DMS 273 (cell line): ENCODE results near the gene DDX56.

Experiments used
- DNase-seq: peaks from one replicate; lab custom pipeline; 2025; ENCODE audit not compliant: unreplicated experiment; lab: John Stamatoyannopoulos, UW

Gene DDX56

DNA sequence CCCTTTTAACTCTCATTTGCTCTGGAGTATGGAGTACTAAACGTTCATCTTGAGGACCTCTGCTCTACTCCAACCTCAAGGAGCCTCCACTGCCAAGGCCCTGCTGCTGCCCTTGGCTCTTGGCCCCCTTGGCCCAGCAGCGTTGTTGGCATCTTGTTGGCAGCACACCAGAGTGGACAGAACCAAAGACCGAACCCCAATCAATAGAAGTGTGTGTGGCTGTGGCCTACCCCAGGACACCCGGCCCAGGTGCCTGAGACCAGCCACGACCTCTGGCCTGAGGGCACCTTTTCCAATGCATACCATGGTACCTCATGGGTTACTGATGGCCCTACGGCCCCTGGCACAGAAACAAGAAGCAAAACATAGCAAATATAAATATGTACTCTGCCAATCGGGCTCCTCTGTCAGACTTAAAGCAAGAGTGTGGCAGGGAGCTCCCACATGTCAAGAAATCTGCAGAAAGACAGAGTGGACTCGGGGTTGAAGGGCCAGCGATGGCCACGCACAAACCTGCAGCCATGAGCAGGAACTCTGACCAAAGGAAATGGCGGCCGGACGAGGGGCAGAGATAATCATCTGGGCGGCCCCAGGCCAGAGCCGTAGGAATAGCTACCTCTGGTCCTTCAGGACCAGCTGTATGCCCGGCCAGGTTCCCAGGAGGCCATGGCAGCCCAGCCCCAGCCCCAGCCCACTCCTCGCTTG is 35.5 kb downstream of the DDX56 start:
- no peak for DNase-seq

DNA sequence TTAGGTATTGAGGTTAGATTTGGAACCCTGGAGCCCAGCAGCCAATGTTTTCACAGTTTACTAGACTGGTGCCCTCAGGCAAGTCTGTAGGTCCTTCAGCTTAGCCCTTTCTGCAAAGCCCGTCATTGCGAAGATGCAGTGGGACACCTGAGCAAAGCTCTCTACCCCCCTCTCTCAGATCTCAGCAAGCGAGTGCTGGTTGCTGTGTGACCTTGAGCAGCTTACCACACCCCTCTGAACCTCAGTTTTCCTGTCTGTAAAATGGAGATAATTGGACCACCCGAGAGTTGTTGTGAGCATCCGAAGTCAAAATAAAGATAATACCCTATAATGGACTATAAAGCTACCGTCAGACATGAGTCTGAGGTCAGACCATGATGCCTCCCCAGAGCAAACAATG is 36.3 kb downstream of the DDX56 start:
- DNase-seq: no peak

DNA sequence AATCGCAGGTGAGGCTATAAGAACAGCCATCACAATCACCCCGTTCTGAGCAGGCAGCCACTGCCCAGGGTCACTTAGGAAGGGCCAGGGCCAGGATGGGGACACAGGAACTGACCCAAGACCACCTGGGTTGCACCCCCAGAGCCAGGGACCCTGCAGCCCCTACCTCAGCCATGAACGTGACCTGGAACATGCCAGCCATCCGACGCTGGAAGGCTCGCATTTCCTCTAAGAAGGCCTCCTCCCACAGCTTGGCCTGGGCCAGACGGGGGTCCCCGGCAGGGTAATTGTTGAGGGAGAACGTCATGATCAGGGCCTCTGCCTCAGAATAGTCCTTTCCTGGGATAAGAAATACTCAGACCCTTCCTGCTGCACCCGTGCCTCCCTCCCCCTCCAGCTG is 37.6 kb downstream of the DDX56 start:
- no peak for DNase-seq

DNA sequence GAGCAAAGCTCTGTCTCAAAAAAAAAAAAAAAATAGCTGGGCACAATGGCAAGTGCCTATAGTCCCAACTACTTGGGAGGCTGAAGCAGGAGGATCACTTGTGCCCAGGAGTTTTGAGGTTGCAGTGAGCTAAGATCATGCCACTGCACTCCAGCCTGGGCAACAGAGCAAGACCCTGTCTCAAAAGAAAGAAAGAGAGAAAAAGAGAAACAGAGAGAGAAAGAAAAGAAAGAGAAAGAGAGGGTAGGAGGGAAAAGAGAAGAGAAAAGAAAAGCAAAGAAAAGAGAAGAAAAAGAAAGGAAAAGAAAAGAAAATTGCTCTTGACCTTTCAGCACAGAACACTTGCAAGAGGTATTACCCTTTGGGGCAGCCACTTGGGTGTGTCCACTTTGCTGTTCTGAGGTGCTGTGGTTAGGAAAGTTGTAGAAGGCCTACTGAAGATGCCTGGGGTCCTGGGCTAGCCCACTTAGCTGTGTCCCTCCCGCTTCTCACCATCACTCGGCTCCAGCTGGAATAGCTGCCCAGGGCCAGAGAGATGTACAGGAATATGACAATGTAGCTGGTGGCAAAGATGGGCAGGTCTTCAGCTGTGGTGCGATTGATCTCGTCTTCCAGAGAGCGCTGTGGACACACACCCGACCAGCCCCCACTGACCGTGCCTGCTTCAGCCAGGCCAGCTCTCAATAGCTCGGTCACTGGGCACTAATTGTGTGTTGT is 38.2 kb downstream of the DDX56 start:
- no peak for DNase-seq

DNA sequence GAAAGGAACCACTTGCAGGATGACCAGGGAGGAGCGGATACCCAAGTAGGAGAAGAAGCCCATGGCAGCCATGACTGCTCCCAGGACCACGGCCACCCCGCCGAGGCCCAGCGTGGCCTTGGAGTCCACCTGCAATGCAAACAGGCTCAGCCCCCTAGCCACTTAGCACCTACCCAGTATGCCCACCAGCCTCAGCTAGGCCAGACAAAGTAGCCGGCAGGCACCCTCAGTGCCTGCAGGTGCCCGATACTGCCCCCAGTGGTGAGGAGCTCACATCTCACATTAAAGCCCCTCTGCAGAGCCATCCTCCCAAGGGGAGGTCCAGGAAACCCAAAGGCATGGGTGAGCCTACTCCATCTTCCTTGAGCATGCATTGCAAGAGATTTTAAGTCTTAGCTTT is 39.2 kb downstream of the DDX56 start:
- DNase-seq: peak; percentile 92

DNA sequence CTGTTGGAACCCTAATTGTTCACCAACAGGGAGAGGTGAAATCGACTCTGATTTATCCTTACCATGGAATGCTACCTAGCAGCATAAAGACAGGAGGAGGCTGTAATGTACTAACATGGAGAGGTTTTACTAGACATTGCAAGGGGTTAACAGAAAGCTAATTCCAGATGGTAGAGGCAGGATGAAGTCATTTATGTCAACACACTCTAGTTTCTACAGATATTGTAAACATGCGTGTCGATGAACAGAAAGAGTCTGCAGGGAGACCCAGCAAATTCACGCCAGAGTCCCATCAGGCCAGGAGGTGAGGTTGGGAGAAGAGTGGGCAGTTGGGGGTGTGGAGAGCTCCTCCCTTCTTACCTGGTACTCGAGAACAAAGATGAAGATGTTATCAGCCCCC is 39.6 kb downstream of the DDX56 start:
- DNase-seq: peak; percentile 71

DNA sequence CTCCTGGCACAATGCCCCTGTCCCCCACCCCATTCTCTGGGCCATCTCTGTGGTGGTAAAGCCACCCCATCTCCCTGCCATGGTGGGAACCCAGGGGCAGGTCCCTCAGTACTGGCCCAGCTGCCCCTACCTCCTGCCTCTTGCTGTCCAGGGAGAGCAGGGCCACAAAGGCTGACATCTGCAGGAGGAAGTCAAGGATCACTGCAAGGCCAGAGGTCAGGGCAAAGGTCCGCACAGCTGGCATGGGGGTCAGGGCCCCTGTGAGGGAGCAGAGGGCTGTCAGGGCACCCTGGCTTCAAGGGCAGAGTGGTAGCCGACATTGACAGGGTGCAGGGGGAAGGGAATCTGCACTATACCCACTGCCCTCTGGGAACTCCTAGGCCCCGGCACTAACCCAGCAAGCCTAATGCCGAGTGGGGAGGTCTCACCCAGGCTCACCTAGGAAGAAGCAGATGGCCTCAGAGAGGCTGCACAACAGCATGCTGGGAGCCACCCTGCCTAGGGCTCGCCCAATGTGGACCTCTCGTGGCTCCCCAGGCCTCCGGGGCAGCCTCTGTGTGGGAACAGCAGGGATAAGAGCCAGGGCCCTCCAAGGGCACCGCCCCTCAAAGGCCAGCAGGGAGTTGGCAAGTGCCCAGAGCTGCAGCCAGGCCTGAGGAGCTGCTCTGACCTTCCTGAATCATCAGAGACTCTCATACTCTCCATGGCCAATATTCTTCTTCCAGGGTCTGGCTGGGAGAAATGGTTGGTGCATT is 40.2 kb downstream of the DDX56 start:
- DNase-seq: peak; percentile 71

DNA sequence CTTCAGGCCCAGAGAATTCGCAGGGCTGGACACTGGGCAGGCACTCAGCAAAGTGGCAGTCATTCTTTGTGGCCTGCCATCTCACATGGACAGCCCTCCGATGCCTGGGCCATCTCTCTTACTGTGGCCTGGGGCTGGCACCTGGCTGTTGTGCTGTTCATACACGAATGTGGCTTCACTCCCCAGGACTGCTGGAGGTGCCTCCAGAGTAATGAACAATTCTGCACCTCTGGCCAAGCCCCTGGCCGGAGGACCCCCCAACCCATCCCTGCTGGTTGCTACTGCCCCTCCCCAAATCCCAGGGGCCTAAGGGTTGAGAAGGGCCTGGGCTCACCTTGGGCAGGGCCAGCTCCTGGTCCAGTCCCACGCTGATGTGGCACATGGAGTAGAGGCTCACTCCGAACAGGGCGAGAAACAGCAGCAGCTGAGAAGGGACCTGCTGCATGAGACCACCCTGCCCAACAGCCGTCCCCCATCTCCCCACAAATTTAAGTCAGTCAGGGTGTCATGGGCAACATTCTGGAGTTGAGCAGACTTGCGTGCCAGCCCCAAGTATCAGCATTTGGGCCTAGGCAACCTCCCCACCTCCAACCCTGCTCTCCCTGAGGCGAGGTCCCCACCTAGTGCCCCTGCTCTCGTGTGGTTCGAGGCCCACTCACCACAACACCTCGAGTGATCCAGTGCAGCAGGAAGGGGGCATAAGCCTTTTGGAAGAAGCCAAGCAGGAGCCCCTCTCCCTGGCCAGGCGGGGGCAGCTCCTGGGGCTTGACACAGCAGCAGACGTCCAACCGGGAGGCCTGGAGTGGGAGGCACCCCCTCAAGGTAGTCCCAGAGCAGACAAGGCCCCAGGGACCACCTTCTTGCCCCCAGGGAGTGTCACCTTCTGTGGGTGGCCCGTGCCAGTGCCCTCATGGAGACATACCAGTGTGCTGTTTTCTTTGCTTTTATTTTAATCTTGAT is 42.0 kb downstream of the DDX56 start:
- DNase-seq: no peak

DNA sequence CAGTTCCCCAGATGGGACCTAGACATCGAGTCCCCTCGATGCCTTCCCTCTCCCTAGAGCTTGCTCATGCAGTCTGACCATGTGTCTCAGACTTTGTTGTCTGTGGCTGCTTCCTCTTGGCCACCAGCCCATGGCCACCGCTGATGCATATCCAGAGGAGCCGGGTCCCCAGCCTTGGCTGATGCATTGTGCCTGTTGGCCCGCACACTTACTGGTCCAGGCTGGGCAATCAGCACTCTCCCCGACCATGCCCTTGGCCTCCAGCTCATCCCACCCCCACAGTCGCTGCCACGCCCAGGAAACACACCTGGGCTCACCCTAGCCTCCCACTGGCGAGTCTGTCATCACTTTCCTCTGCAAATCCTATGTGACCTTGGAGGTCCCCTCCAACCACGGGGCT is 42.7 kb downstream of the DDX56 start:
- DNase-seq: no peak

DNA sequence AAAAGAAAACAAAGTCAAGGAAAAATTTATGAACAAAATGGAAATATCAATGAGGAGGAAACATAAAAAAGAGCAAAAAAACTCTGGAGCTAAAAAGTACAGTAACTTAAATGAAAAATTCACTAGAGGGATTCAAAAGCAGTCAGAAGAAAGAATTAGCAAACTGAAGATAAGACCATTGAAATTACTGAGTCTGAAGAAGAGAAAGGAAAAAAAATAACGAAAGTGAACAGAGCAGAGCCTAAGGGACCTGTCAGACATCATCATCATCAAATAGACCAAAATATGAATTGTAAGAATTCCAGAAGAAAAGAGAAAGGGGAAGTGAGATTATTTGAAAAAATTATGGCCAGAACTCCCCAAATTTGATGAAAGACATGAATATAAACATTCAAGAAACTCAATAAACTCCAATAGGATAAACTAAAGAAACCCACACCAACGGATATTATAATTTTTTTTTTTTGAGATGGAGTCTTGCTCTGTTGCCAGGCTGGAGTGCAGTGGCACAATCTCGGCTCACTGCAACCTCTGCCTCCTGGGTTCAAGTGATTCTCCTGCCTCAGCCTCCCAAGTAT is 48.8 kb downstream of the DDX56 start:
- DNase-seq: no peak

DNA sequence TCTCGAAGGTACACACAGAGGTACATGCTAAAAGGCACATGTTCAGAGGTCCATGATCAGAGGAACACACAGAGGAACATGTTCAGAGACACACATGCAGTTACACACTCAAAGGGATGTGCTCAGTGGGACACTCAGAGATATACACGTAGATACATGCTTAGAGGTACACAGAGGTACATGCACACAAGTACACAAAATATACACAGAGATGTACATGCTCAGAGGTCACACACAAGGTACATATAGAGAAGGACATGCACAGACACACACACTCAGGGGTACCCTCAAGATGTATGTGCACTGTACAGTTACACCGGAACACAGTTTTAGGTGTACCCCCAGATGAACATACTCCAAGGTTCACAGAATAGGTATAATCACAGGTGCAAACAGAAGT is 51.4 kb downstream of the DDX56 start:
- DNase-seq: no peak

DNA sequence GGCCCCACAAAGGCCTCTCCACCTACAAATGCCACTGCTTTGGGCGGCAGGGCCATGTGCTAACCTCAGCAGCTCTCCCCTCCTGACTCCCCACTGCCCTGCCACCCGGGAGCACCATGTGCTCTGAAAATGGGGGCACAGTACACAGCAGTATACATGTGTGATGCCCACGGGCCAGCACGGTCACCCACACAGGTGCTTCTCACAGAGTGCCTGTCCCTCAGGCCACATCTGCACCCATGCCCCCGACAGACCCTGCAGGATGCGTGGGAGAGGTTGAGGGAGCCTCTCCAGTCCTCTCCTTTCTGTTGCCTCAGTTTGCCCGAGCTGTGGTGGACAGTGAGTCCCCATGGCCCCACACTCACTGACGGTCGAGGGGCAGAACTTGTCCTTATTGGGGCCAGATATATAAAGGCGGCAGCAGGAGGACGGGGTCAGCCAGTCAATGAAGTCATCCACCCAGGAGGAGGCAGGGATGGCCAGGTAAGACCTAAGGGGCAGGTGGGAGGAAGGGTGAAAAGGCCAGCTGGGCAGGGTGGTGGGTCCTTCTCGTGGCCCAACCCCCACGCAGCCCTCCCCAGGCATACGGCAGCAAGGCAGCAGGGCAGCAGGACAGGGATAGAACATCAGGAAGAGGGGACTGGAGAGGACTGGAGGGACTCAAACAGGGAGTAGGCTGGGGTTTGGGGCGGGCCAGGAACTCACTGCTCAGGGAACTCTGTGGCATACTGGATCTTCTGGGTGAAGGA is 52.2 kb downstream of the DDX56 start:
- no peak for DNase-seq

DNA sequence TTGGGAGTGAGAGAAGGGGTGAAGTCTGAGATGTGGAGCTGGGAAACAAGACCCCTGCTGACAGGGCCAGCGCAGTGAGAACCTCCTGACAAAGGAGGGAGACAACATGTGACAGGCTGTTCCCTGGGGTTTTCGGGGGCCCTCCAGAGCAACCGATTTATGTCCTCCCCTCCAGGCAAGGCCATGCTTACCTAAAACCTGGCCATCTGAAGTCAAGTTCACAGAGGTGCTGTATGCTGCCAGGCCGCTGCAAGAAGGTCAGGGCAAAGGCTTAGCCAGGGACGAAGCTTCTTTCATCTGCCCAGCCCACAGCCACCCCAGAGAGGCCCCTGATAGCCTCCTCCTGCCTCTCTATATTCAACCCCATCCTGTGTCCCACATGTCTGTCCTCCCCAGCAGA is 53.1 kb downstream of the DDX56 start:
- no peak for DNase-seq

DNA sequence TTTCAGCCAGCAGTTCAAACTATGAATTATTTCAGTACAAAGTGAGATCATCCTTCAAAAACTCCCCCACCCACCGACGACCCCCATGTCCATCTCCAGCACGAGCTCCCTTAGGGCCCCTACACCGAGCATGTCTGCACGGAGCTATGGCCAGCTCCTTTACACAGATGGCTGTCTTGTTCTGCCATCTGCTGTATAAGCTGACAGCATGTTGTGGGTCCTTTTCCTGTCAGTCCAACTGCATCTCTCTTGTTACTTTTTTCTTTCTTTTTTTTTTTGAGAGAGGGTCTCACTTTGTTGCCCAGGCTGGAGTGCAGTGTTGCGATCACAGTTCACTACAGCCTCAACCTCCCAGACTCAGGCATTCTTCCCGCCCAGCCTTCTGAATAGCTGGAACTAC is 54.2 kb downstream of the DDX56 start:
- peak; percentile 75 for DNase-seq

DNA sequence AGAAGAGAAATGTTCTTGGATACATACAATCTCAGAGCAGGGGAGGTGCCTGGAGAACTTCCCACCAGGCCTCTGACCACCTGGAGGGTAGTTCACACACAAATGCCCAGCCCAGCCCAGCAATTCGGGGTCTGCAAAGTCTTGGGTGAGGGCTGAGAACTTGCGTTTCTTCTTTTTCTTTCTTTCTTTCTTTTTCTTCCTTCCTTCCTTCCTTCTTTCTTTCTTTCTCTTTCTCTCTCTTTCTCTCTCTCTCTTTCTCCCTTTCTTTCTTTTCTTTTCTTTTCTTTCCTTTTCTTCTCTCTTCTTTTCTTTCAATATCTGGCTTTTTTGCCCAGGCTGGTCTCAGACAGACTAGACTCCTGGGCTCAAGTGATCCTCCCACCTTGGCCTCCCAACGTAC is 54.9 kb downstream of the DDX56 start:
- no peak for DNase-seq

DNA sequence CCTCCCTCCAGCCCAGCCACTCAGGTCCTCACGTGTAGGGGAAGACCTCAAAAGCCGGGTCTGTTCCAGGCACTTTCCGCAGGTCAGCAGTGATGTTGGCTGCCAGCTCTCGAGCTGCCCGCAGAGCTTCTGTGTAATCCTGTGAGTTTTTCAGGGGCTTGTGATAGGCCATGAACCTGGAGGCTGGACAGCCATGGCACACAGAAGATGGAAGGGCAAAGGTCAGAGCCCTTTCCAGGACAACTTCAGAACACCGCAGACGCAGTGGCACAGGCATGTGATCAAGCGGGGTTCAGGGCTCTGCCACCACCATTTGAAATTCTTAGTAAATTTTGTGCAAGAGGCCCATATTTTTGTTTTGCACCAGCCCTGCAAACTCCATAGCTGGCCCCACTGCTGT is 56.5 kb downstream of the DDX56 start:
- no peak for DNase-seq
